Activated CD4-positive, alpha-beta memory T cell treated with anti-CD3 and anti-CD28 coated beads, Interleukin-2, amount 10 ng/mL, durations not matched to agents 7 days and 5 days (primary cell): ENCODE data around the gene LRP5. TPM values are rescaled to one million over a fixed set of nuclear protein-coding genes. Genes with fewer than 3 reads are reported as not detected.

Experiments
- CTCF ChIA-PET: fragments of 350-600 bp; sonication (Branson Sonifier 250); formaldehyde crosslinking; loops from one replicate; lab custom pipeline; 2021; ENCODE audit warnings: antibody characterized with exemption, inconsistent platforms; lab: Charles Lee
- POLR2A ChIA-PET: fragments of 350-600 bp; sonication (Branson Sonifier 250); formaldehyde crosslinking; loops from one replicate; lab custom pipeline; 2021; ENCODE audit warnings: antibody characterized with exemption; lab: Charles Lee
- DNase-seq: peaks from one replicate; pipeline ENCODE4 v3.0.0-alpha.2; 2020
- H3K27ac Mint-ChIP-seq: one replicate; pipeline ENCODE4 v1.8.0; 2021; ENCODE audit warnings: mild to moderate bottlenecking, mixed read lengths
- H3K27me3 Mint-ChIP-seq: one replicate; pipeline ENCODE4 v1.8.0; 2021; ENCODE audit warnings: mixed read lengths
- H3K36me3 Mint-ChIP-seq: one replicate; pipeline ENCODE4 v1.8.0; 2021; ENCODE audit warnings: low read depth, mixed read lengths
- H3K4me1 Mint-ChIP-seq: one replicate; pipeline ENCODE4 v1.8.0; 2021; ENCODE audit warnings: mixed read lengths
- H3K4me3 Mint-ChIP-seq: one replicate; pipeline ENCODE4 v1.8.0; 2021; ENCODE audit warnings: mild to moderate bottlenecking, mixed read lengths
- H3K9me3 Mint-ChIP-seq: one replicate; pipeline ENCODE4 v1.8.0; 2021; ENCODE audit warnings: mixed read lengths
- total RNA-seq, 2 experiments: library from RNA; stranded (reverse); gene quantifications; one replicate each; pipeline ENCODE4 v1.2.3, GENCODE V29; 2021

The LRP5 gene
- total RNA-seq, 2 experiments from 2014 or later, result 12.3 to 13.5 TPM

DNA sequence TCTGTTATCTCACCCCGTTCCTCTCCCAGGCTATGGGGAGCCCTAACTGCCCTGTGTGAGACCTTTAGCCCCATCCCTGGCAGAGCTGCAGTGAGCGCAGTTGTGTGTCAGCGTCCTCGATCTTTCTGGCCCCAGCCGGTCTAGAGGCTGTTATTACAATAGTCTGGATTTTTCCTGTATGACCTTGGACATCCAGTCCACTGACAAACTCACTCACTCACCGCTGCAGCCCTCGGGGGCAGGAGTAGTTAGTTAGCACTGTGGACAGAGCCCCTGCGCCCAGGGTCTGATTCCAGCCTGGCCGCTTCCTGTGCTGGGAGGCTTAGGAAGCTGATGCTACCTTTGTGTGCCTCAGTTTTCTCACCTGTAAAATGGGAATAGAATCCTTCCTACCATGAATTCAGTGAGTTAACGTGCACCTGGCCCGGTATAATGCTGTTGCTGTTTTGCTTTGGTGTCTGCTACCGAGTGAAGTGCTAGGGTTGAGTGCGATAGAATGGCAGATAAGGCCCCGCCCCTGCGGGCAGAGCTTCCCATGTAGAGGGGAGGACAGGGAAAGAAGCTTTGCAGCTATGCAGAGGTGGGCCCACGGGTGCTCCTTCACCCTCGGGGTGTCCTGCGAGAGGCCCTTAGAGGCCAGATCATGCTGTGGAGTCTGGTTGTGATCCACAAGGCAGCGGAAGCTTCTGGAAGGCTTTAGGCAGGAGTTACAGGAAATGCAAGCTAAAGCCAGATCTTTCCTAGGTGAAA, 3.0 kb downstream of the LRP5 start:
- ChIA-PET CTCF (no interaction called here), POLR2A (no interaction called here)
- no peak for DNase-seq
- Mint-ChIP-seq H3K4me1 (peaks cover 30% of the 10 kb centered on the region), H3K36me3 (no peaks in the 10 kb centered on the region), H3K27me3 (peaks cover 37% of the 10 kb centered on the region), H3K4me3 (peak overlapping the region; percentile 14), H3K27ac (no peak overlapping the region), H3K9me3 (no peaks in the 10 kb centered on the region)

DNA sequence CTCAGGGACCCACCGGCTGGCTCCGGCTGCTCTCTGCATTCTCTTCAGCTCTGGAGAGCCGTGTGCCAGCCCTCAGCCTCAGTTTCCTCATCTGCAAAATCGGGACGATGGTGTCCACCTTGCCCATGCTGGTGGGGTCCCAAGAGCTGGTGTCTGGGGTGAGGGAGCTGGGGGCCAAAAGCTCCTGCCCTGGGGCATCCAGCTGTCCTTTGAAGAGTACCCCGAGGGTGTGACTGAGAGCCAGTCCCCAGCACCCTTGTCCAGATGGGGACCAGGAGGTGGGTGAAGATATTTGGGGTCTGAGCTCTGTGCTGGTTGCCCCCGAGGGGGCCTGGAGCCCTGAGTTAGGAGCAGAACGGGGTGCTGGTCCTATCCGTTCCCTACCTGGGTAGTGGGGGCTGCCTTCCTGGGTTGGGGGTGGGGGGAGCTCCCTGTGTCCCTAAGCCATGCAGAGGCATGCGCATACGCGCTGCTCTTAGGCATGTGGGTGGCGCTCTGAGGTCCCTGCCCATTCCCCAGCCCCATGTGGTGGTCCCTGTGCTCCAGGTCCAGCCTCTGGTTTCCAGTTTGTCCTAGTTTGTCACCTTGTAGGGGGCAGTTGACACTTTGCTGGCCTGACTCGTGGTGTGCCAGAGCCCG, 4.9 kb downstream of the LRP5 start:
- no peak for DNase-seq
- Mint-ChIP-seq H3K4me1 (peaks cover 16% of the 10 kb centered on the region), H3K9me3 (no peaks in the 10 kb centered on the region), H3K36me3 (no peaks in the 10 kb centered on the region), H3K27ac (no peak overlapping the region), H3K27me3 (peaks cover 27% of the 10 kb centered on the region), H3K4me3 (no peak overlapping the region)
- CTCF ChIA-PET, result no interaction called here
- POLR2A ChIA-PET, result no interaction called here

DNA sequence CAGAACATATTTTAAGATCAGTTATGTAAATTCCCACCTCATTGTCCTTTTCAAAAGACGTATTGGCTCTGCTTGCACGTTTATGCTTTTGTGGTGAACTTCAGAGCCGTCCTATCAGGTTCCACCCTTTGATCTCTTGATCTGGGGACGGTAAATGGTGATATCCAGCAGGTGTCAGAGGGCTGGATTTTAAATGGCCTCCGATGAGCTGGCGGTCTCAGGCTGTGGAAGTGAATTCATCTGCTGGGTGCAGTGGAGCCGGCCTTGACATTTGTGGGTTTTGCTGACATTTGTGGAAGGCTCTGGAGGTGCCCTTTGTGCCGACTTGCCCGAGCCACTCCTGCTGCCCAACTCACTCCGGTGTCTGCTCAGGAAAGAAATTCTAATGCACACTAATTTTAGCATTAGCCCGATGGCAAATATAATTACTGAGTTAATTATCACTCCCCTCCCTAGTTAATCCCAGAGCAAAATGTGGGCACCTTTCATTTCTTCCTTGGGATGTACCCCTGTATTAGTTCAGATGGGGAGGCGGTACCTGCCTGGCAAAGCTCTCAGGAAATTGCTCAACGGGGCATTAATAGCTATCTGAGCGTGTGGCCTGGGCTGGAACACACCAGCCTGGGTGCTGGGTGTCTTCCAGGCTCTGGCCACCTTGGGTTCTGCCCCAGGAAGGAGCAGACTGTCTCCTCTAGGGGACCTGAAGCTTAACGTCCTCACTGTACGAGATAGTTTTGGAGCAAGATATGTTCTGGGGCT, 9.1 kb downstream of the LRP5 start:
- H3K27ac Mint-ChIP-seq, result no peak overlapping the region
- H3K4me1 Mint-ChIP-seq, result no peaks in the 10 kb centered on the region
- H3K27me3 Mint-ChIP-seq, result peaks cover 7% of the 10 kb centered on the region
- no peak overlapping the region for H3K4me3 Mint-ChIP-seq
- DNase-seq, result no peak
- no peaks in the 10 kb centered on the region for H3K36me3 Mint-ChIP-seq
- ChIA-PET CTCF (interaction anchor here (1.2 to 1.3 kb wide), 2 partner anchors 11 to 23 kb away, joined by 4 to 5 read pairs; no protein-coding TSS in a partner anchor), POLR2A (no interaction called here)
- no peaks in the 10 kb centered on the region for H3K9me3 Mint-ChIP-seq

GRCh38 chr11:68322052-68322430, 9.7 kb downstream of the LRP5 start:
- POLR2A ChIA-PET, result no interaction called here
- H3K27ac Mint-ChIP-seq, result no peak overlapping the region

DNA sequence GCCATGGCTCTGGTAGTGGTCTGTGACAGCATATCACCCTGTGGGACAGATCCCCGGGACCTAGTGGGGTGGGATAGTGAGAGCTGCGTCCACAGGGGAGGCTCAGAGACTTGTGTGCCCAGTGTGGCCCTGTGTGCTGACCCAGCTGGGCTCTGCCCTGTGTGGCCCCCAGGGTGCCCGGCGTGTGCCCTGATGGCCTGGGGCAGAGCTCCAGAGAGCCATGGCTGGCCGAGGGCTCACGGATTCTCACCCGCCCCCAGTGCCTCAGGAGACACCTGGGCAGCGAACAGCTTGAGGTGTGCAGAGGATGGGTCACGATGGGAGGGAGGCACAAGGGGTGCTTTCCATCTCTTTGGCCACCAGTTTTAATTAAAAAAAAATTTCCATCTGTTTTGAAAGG, 11.8 kb downstream of the LRP5 start:
- H3K9me3 Mint-ChIP-seq, result no peaks in the 10 kb centered on the region
- H3K27me3 Mint-ChIP-seq, result peaks cover 11% of the 10 kb centered on the region
- no peaks in the 10 kb centered on the region for H3K36me3 Mint-ChIP-seq
- H3K4me1 Mint-ChIP-seq, result peaks cover 17% of the 10 kb centered on the region
- DNase-seq, result no peak
- no peak overlapping the region for H3K4me3 Mint-ChIP-seq
- CTCF ChIA-PET, result no interaction called here
- POLR2A ChIA-PET, result no interaction called here
- no peak overlapping the region for H3K27ac Mint-ChIP-seq

More at GRCh38 chr11:68322052-68322430, 9.7 kb downstream of the LRP5 start:
- CTCF ChIA-PET, result interaction anchor here (1.2 to 1.3 kb wide), 2 partner anchors 10 to 24 kb away, joined by 4 to 5 read pairs; no protein-coding TSS in a partner anchor
- no peaks in the 10 kb centered on the region for H3K36me3 Mint-ChIP-seq
- peaks cover 5% of the 10 kb centered on the region for H3K27me3 Mint-ChIP-seq
- DNase-seq, result no peak
- H3K9me3 Mint-ChIP-seq, result no peaks in the 10 kb centered on the region
- no peaks in the 10 kb centered on the region for H3K4me1 Mint-ChIP-seq
- no peak overlapping the region for H3K4me3 Mint-ChIP-seq

DNA sequence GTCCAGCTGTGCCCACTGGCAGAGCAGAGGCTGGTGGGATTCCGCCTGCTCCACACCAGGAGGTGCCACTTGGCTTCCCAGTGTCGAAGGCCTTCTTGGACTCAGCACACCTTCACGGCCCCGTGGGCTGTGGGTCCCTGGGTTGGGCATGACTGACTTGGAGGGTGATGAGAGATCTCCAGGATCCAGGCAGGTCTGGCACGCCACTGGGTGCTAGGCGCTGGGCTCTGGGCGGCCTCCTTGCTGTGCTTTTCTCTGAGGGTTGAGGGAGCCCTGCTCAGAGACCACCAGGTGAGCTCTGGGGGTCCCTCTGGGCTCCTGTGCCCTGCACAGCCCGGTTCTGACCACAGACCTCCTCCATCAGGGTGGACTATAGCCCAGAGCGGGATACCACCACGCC, 12.3 kb downstream of the LRP5 start:
- Mint-ChIP-seq H3K4me1 (peaks cover 20% of the 10 kb centered on the region), H3K27me3 (peaks cover 9% of the 10 kb centered on the region), H3K4me3 (no peak overlapping the region), H3K27ac (no peak overlapping the region), H3K9me3 (no peaks in the 10 kb centered on the region), H3K36me3 (no peaks in the 10 kb centered on the region)
- ChIA-PET POLR2A (no interaction called here), CTCF (interaction anchor here (1.0 kb wide), 1 partner anchor 15 kb away, joined by 3 read pairs; no protein-coding TSS in a partner anchor)
- no peak for DNase-seq

- Mint-ChIP-seq H3K27me3 (peaks cover 9% of the 10 kb centered on the region), H3K36me3 (no peaks in the 10 kb centered on the region), H3K27ac (no peak overlapping the region), H3K4me1 (peaks cover 26% of the 10 kb centered on the region), H3K4me3 (no peak overlapping the region), H3K9me3 (no peaks in the 10 kb centered on the region)
- ChIA-PET CTCF (interaction anchor here (0.6 to 1.0 kb wide), 3 partner anchors 15 to 80 kb away, joined by 3 to 4 read pairs (median 3); no protein-coding TSS in a partner anchor), POLR2A (interaction anchor here (1.6 kb wide), 1 partner anchor 10 kb away, joined by 4 read pairs; no protein-coding TSS in a partner anchor)
- DNase-seq, result no peak
Observed at GRCh38 chr11:68325183-68325906, 13.0 kb downstream of the LRP5 start.

DNA sequence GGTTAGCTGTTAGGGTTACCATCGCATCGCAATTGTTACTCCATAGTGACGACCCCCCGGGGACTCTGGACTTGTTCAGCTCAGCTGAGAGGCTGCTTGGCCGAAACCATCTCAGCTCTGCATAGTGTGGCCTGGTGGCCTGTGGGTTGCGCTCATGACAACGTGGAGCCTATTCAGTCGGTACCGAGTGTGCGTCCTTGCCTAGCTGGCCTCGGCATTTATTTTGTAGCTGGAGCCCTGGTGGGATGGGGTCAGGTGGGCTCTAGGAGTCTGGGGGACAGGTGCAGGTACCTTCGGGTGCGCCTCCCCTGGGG, 13.5 kb downstream of the LRP5 start:
- Mint-ChIP-seq H3K27me3 (peaks cover 9% of the 10 kb centered on the region), H3K9me3 (no peaks in the 10 kb centered on the region), H3K4me1 (peaks cover 31% of the 10 kb centered on the region), H3K36me3 (no peaks in the 10 kb centered on the region), H3K27ac (no peak overlapping the region), H3K4me3 (no peak overlapping the region)
- DNase-seq, result no peak
- CTCF ChIA-PET, result interaction anchor here (0.6 to 0.9 kb wide), 2 partner anchors 19 to 80 kb away, joined by 3 to 4 read pairs; no protein-coding TSS in a partner anchor
- POLR2A ChIA-PET, result interaction anchor here (1.6 kb wide), 1 partner anchor 9 kb away, joined by 4 read pairs; no protein-coding TSS in a partner anchor

GRCh38 chr11:68326334-68327215, 14.2 kb downstream of the LRP5 start:
- ChIA-PET POLR2A (interaction anchor here (1.6 kb wide), 1 partner anchor 9 kb away, joined by 4 read pairs; no protein-coding TSS in a partner anchor), CTCF (interaction anchor here (0.6 kb wide), 1 partner anchor 79 kb away, joined by 4 read pairs; no protein-coding TSS in a partner anchor)
- DNase-seq, result no peak
- no peaks in the 10 kb centered on the region for H3K9me3 Mint-ChIP-seq
- no peaks in the 10 kb centered on the region for H3K36me3 Mint-ChIP-seq
- no peak overlapping the region for H3K27ac Mint-ChIP-seq
- H3K27me3 Mint-ChIP-seq, result peaks cover 9% of the 10 kb centered on the region
- H3K4me3 Mint-ChIP-seq, result no peak overlapping the region
- H3K4me1 Mint-ChIP-seq, result peaks cover 38% of the 10 kb centered on the region

DNA sequence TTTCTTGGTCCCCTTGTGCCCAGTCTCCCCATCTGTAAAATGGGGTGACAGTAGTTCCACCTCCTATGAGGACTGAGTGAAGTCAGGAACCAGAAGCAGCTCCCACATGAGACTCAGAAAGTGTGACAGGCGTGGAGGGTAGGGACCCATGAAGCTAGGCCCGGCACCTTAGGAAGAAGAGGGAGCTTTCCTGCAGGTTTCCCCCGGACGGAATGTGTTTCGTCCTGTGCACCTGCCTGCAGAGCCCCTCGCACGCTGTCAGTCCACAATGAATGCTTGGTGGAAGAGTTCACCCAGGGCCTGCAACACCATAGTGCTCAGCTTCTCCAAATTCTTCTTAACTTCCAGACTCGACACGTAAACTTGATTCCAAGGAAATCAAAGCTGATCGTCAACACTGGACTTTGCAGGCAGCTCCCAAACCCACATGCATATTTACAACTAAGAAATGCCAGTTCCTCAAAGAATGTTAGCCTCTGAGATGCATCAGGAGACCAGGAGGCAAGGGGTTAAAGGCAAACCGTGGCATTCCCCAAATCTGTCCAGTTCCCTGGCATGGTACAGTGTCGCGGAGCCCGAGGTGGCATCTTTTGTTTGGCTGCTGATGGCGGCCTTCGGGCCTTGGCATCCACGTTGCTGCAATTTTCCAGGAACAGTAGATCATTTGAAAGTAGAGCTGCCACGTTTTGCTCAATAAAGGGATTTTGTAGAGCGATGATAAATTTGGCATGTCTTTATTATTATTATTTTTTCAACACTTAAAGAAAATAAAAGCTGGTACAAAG, 15.4 kb downstream of the LRP5 start:
- peaks cover 50% of the 10 kb centered on the region for H3K4me1 Mint-ChIP-seq
- DNase-seq, result no peak
- no peaks in the 10 kb centered on the region for H3K36me3 Mint-ChIP-seq
- H3K4me3 Mint-ChIP-seq, result no peak overlapping the region
- H3K27me3 Mint-ChIP-seq, result peaks cover 6% of the 10 kb centered on the region
- no peaks in the 10 kb centered on the region for H3K9me3 Mint-ChIP-seq
- POLR2A ChIA-PET, result interaction anchor here (0.6 to 1.2 kb wide), 4 partner anchors 9 to 54 kb away, joined by 3 read pairs; no protein-coding TSS in a partner anchor
- CTCF ChIA-PET, result interaction anchor here (0.8 to 1.5 kb wide), 4 partner anchors 9 to 70 kb away, joined by 3 to 4 read pairs (median 3); no protein-coding TSS in a partner anchor
- H3K27ac Mint-ChIP-seq, result no peak overlapping the region
